ENCODE data around the gene IL16.

The IL16 gene

DNA sequence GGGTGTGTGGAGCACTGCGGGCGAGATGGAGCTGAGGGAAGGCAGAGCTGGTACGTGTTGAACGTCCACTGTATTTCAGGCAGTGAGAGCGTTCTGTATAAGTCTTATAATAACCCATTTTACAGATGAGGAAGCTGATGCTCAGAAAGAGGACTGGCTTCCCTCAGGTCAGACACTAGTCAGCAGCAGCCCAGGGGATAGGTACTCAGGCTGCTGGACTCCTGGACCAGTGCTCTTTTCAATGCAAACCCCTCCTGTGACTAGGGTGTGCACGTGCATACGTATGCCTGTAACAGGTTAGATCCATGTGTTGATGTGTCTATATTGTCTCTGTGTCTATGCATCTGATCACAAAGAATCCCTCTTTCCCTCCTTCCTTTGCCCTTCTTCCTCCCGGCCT lies 8.3 kb upstream of the IL16 start:
- TF ChIP-seq, protein P1, sequence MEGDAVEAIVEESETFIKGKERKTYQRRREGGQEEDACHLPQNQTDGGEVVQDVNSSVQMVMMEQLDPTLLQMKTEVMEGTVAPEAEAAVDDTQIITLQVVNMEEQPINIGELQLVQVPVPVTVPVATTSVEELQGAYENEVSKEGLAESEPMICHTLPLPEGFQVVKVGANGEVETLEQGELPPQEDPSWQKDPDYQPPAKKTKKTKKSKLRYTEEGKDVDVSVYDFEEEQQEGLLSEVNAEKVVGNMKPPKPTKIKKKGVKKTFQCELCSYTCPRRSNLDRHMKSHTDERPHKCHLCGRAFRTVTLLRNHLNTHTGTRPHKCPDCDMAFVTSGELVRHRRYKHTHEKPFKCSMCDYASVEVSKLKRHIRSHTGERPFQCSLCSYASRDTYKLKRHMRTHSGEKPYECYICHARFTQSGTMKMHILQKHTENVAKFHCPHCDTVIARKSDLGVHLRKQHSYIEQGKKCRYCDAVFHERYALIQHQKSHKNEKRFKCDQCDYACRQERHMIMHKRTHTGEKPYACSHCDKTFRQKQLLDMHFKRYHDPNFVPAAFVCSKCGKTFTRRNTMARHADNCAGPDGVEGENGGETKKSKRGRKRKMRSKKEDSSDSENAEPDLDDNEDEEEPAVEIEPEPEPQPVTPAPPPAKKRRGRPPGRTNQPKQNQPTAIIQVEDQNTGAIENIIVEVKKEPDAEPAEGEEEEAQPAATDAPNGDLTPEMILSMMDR (IDR thresholded peaks at IDR 0.05; ENCODE audit: control insufficient read depth, insufficient read depth, low read depth, low read length, missing control alignments) = no peak
- H3K4me3 ChIP-seq (ENCODE audit: control insufficient read depth, low read depth, low read length) = no peak overlapping the region
- DNase-seq (ENCODE audit: low read depth) = no peak

GRCh38 chr15:81189583-81190283 lies 6.9 kb upstream of the IL16 start:
- H3K4me3 ChIP-seq (ENCODE audit: control insufficient read depth, low read depth, low read length) = no peak overlapping the region
- TF ChIP-seq, protein P1 (IDR thresholded peaks at IDR 0.05; ENCODE audit: control insufficient read depth, insufficient read depth, low read depth, low read length, missing control alignments) = no peak
- peak; percentile 95 for DNase-seq (ENCODE audit: low read depth)

- TF ChIP-seq, protein P1 (IDR thresholded peaks at IDR 0.05; ENCODE audit: control insufficient read depth, insufficient read depth, low read depth, low read length, missing control alignments) = no peak
- no peak for DNase-seq (ENCODE audit: low read depth)
- no peak overlapping the region for H3K4me3 ChIP-seq (ENCODE audit: control insufficient read depth, low read depth, low read length)
These were observed 5.7 kb upstream of the IL16 start for GRCh38 chr15:81190922-81191507.

- DNase-seq (ENCODE audit: low read depth) = no peak
- H3K4me3 ChIP-seq (ENCODE audit: control insufficient read depth, low read depth, low read length) = no peak overlapping the region
- TF ChIP-seq, protein P1 (IDR thresholded peaks at IDR 0.05; ENCODE audit: control insufficient read depth, insufficient read depth, low read depth, low read length, missing control alignments) = no peak
These were observed 5.0 kb upstream of the IL16 start for GRCh38 chr15:81191701-81192100.

DNA sequence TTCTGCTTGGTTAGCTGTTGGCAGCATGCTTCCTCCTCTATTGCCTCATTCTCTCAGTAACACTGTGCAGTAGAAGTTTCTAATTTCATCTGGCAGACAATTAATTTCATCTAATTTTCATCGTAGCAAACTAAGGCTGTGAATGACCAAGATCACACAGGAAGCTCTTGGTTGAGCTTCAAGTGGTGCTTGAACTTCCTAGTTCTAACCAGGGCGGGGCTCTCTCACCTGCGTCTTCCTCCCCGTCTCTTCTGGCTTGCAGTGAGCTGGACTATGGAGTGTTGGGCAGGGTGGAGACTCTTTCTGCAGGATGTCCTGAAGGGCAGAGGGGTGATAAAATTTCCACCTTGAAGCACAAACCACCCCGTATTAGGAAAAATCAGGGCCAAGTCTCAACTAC lies 2.0 kb upstream of the IL16 start:
- no peak for DNase-seq (ENCODE audit: low read depth)
- no peak overlapping the region for H3K4me3 ChIP-seq (ENCODE audit: control insufficient read depth, low read depth, low read length)
- TF ChIP-seq, protein P1 (IDR thresholded peaks at IDR 0.05; ENCODE audit: control insufficient read depth, insufficient read depth, low read depth, low read length, missing control alignments) = no peak

- no peak for DNase-seq (ENCODE audit: low read depth)
- TF ChIP-seq, protein P1 (IDR thresholded peaks at IDR 0.05; ENCODE audit: control insufficient read depth, insufficient read depth, low read depth, low read length, missing control alignments) = no peak
- no peak overlapping the region for H3K4me3 ChIP-seq (ENCODE audit: control insufficient read depth, low read depth, low read length)
These were observed 1.3 kb upstream of the IL16 start for GRCh38 chr15:81195339-81195864.
